HEK293T (cell line): ENCODE measurements around the gene PLA2G12B.

Experiments used
- ARNT ChIP-seq: fragments of 450-650 bp; IDR thresholded peaks from 2 replicates; pipeline ENCODE4 v1.6.1; 2017; ENCODE audit warnings: mild to moderate bottlenecking
- CTBP1 ChIP-seq: fragments of 450-650 bp; IDR thresholded peaks from 2 replicates; pipeline ENCODE4 v1.6.1; 2016; ENCODE audit warnings: borderline replicate concordance
- ELF4 ChIP-seq: fragments of 450-650 bp; IDR thresholded peaks from 2 replicates; pipeline ENCODE4 v1.6.1; 2017; ENCODE audit warnings: antibody characterized with exemption
- FOXA1 ChIP-seq: fragments of 450-650 bp; IDR thresholded peaks from 2 replicates; pipeline ENCODE4 v1.6.1; 2016; ENCODE audit warnings: mild to moderate bottlenecking
- FOXM1 ChIP-seq: fragments of 450-650 bp; IDR thresholded peaks from 2 replicates; pipeline ENCODE4 v1.6.1; 2017; ENCODE audit warnings: mild to moderate bottlenecking, borderline replicate concordance
- HDGF ChIP-seq: fragments of 450-650 bp; IDR thresholded peaks from 2 replicates; pipeline ENCODE4 v1.6.1; 2017; ENCODE audit warnings: antibody characterized with exemption, borderline replicate concordance
- LEF1 ChIP-seq: fragments of 450-650 bp; IDR thresholded peaks from 2 replicates; pipeline ENCODE4 v1.6.1; 2017; ENCODE audit warnings: mild to moderate bottlenecking, borderline replicate concordance
- SP1 ChIP-seq: fragments of 450-650 bp; IDR thresholded peaks from 2 replicates; pipeline ENCODE4 v1.6.1; 2017
- TARDBP ChIP-seq: fragments of 450-650 bp; IDR thresholded peaks from 2 replicates; pipeline ENCODE4 v1.6.1; 2016
- TF ChIP-seq, protein P1 (sequence below): fragments of 450-650 bp; IDR thresholded peaks from 2 replicates; pipeline ENCODE4 v1.6.1; 2016

DNA sequence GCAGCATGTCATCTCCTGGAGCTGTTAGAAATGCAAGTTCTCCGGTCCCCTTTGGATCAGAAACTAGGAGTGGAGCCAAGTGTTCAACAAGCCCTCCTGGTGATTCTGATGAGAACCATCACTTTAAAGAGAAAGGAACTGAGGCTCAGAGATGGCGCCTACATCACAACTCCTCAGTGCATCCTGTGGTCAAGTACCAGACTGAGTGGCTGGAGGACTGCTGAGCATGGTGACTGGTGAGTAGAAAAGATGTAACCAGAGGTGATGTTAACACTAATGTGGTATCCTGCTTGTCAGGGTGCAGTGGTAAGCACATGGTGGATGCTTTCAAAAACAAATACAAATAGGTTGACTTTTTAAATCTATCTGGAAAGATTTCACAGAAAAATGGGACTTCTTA is 64.5 kb downstream of the PLA2G12B start:
- TF ChIP-seq SP1 (no peak), HDGF (no peak), ELF4 (no peak), LEF1 (no peak), TARDBP (no peak), ARNT (no peak), FOXM1 (no peak), FOXA1 (no peak), CTBP1 (no peak)
- TF ChIP-seq, protein P1, sequence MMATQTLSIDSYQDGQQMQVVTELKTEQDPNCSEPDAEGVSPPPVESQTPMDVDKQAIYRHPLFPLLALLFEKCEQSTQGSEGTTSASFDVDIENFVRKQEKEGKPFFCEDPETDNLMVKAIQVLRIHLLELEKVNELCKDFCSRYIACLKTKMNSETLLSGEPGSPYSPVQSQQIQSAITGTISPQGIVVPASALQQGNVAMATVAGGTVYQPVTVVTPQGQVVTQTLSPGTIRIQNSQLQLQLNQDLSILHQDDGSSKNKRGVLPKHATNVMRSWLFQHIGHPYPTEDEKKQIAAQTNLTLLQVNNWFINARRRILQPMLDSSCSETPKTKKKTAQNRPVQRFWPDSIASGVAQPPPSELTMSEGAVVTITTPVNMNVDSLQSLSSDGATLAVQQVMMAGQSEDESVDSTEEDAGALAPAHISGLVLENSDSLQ, result no peak
